IMR-90 (cell line): ENCODE results near the gene IBA57.

Experiments used
- BHLHE40 ChIP-seq: fragments of 150-350 bp; IDR thresholded peaks from 2 replicates; pipeline ENCODE4 v1.6.1; 2016; ENCODE audit warnings: mild to moderate bottlenecking, low read depth, low read length
- CTCF ChIP-seq: conservative IDR thresholded peaks from 2 replicates; pipeline ENCODE4 v1.5.1; 2012; ENCODE audit warnings: mild to moderate bottlenecking, low read depth, low read length, improper control_type of control experiment
- POLR2A ChIP-seq: IDR thresholded peaks from 2 replicates; pipeline ENCODE4 v1.6.1; 2012; ENCODE audit warnings: mild to moderate bottlenecking, low read depth, low read length

DNA sequence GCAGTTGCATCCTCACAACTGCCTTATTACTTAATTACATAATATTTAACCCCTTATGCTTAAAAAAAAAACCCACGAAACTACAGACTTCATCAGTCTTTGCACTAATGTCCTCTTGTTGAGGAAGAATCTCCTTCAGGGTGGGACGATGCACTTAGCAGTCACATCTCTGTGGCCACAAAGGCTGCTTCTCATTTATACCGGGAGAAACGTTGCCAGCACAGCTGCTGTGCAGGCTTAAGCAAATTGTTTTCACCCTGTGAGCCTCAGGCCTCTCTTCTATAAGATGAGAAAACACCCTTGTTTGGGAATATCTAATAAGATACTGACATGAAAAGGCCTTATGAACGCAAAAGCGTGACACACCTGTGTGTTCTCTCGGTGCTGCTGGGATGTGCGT, 39.4 kb downstream of the IBA57 start:
- TF ChIP-seq BHLHE40 (no peak), CTCF (no peak), POLR2A (no peak)
